IMR-90 (cell line): ENCODE measurements around the gene CFAP58.
A peak's percentile ranks its signal among the peaks of the same experiment; 100 is the strongest.

Source experiments
- NFE2L2 ChIP-seq: fragments of 150-350 bp; IDR thresholded peaks from 2 replicates; pipeline ENCODE4 v1.6.1; 2016; ENCODE audit warnings: low read depth, mild to moderate bottlenecking, low read length
- SMC3 ChIP-seq: fragments of 150-350 bp; IDR thresholded peaks from 2 replicates; pipeline ENCODE4 v1.6.1; 2016; ENCODE audit warnings: low read depth, mild to moderate bottlenecking, antibody characterized with exemption, low read length, moderate library complexity

- TF ChIP-seq NFE2L2 (no peak), SMC3 (peak; percentile 27; the same call in 1 of the 2 replicates)
Observed at GRCh38 chr10:104406715-104407650, 53.4 kb downstream of the CFAP58 start.
